HK-2 (cell line): ENCODE measurements around the gene AP1B1.
A peak's percentile ranks its signal among the peaks of the same experiment; 100 is the strongest.
"Not testable (repeated sequence)": the region's sequence is repeated elsewhere in the genome, so short reads cannot be mapped to it uniquely, and the experiment has no call there.

Experiments
- DNase-seq: peaks from one replicate; pipeline ENCODE4 v3.0.0-alpha.2; 2018; ENCODE audit not compliant: unreplicated experiment

The AP1B1 gene

GRCh38 chr22:29387921-29388758 is at the start of gene AP1B1:
AP1B1 (minus strand) TSS chr22:29388570; CDS start chr22:29367243, 21,327 bp downstream.
- peak; percentile 91 for DNase-seq

- DNase-seq: no peak
These were observed 47.1 kb upstream of the AP1B1 start for GRCh38 chr22:29435236-29436136.

GRCh38 chr22:29434288-29434687 is 45.9 kb upstream of the AP1B1 start:
- no peak for DNase-seq

- DNase-seq: no peak
These were observed 45.5 kb upstream of the AP1B1 start for GRCh38 chr22:29433856-29434255.

- no peak for DNase-seq
These were observed 43.6 kb upstream of the AP1B1 start for GRCh38 chr22:29431986-29432385.

GRCh38 chr22:29427176-29427760 is 38.9 kb upstream of the AP1B1 start:
- DNase-seq: no peak

- DNase-seq: no peak
These were observed 38.1 kb upstream of the AP1B1 start for GRCh38 chr22:29426476-29426875.

- DNase-seq: not testable (repeated sequence)
These were observed 30.3 kb upstream of the AP1B1 start for GRCh38 chr22:29418704-29419103.

GRCh38 chr22:29414951-29415591 is 26.7 kb upstream of the AP1B1 start:
- not testable (repeated sequence) for DNase-seq

- not testable (repeated sequence) for DNase-seq
These were observed 24.4 kb upstream of the AP1B1 start for GRCh38 chr22:29412772-29413171.

- DNase-seq: not testable (repeated sequence)
These were observed 23.3 kb upstream of the AP1B1 start for GRCh38 chr22:29411569-29412211.

- no peak for DNase-seq
These were observed 20.6 kb upstream of the AP1B1 start for GRCh38 chr22:29408940-29409339.

- DNase-seq: not testable (repeated sequence)
These were observed 13.2 kb upstream of the AP1B1 start for GRCh38 chr22:29401538-29401937.

GRCh38 chr22:29400576-29400975 is 12.2 kb upstream of the AP1B1 start:
- DNase-seq: no peak

- no peak for DNase-seq
These were observed 9.4 kb upstream of the AP1B1 start for GRCh38 chr22:29397791-29398190.

GRCh38 chr22:29396126-29396525 is 7.8 kb upstream of the AP1B1 start:
- no peak for DNase-seq

GRCh38 chr22:29394931-29395581 is 6.7 kb upstream of the AP1B1 start:
- DNase-seq: peak; percentile 55

- no peak for DNase-seq
These were observed 4.7 kb upstream of the AP1B1 start for GRCh38 chr22:29393019-29393608.

GRCh38 chr22:29391546-29391945 is 3.2 kb upstream of the AP1B1 start:
- no peak for DNase-seq

GRCh38 chr22:29390270-29390669 is 1.9 kb upstream of the AP1B1 start:
- no peak for DNase-seq
